Brain microvascular endothelial cell (primary cell): Measurements from ENCODE around the gene GRAMD1B.
"Not testable (repeated sequence)": the region's sequence is repeated elsewhere in the genome, so short reads cannot be mapped to it uniquely, and the experiment has no call there.

ENCODE experiments used
- DNase-seq: peaks from one replicate; pipeline ENCODE4 v3.0.0-alpha.2; 2020
- H3K27ac ChIP-seq: fragments of 250-450 bp; sonication (Bioruptor Pico); 2 replicates; pipeline ENCODE4 v1.5.1; 2020; ENCODE audit warnings: mild to moderate bottlenecking, moderate library complexity
- H3K27me3 ChIP-seq: fragments of 250-450 bp; sonication (Bioruptor Pico); replicated peaks from 2 replicates; pipeline ENCODE4 v1.5.1; 2020; ENCODE audit warnings: mild to moderate bottlenecking
- H3K36me3 ChIP-seq: fragments of 250-450 bp; sonication (Bioruptor Pico); replicated peaks from 2 replicates; pipeline ENCODE4 v1.5.1; 2020; ENCODE audit warnings: mild to moderate bottlenecking
- H3K4me3 ChIP-seq: 2 replicates; pipeline ENCODE4 v1.5.1; 2011; ENCODE audit warnings: low read depth, mild to moderate bottlenecking, control low read depth, low read length, moderate library complexity
- in situ Hi-C: cut with HindIII; loops from 2 replicates; pipeline ENCODE4 v1.10.0; 2017; ENCODE audit warnings: low sequenced_read_pairs, low pct_ligation_motif_present
- TF ChIP-seq, protein P1 (sequence below): IDR thresholded peaks from 2 replicates; pipeline ENCODE4 v1.5.1; 2011; ENCODE audit warnings: low read depth, mild to moderate bottlenecking, moderate library complexity, low read length, control low read depth, inconsistent platforms; ENCODE audit errors: missing control alignments

The GRAMD1B gene

DNA sequence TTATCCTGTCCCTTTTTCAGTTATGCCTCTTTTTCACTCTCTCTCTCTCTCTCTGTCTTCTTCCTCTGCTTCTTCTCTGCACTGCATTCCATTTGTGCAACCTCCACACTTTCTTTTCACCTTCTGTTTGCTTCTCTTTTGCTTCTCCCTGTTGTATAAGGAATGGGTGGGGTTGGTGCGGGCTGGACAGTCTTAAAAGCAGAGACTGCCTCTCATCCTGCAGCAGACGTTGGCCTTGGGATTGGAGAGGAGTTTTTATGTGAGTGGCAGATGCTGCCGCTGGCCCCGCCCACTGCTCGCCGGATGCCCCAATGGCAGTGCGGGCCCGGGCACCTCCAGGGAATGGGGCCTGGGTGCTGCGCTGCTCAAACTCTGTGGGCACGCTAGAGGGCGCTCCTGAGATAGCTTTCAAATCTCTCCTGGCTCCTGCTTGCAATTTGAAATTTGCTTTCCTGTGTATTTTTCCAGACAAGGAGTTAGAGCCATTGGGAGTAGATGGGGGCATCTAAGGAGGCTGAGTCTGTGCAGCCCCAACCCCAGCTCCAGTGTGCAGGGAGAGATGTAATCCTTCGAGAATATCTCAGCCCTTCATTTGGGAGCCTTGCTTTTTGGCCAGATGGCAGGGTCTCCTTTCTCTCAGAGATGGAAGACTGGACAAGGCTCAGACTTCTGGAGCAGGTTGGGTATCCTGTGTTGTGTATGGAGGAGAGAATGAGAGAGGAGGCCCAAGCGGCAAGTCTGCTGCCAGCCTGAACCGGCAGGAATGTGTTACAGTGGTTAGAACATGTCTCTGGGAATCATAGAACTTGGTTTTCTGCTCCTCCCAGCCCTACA lies 81.2 kb downstream of the GRAMD1B start:
- DNase-seq: peak; percentile 88
- TF ChIP-seq, protein P1, sequence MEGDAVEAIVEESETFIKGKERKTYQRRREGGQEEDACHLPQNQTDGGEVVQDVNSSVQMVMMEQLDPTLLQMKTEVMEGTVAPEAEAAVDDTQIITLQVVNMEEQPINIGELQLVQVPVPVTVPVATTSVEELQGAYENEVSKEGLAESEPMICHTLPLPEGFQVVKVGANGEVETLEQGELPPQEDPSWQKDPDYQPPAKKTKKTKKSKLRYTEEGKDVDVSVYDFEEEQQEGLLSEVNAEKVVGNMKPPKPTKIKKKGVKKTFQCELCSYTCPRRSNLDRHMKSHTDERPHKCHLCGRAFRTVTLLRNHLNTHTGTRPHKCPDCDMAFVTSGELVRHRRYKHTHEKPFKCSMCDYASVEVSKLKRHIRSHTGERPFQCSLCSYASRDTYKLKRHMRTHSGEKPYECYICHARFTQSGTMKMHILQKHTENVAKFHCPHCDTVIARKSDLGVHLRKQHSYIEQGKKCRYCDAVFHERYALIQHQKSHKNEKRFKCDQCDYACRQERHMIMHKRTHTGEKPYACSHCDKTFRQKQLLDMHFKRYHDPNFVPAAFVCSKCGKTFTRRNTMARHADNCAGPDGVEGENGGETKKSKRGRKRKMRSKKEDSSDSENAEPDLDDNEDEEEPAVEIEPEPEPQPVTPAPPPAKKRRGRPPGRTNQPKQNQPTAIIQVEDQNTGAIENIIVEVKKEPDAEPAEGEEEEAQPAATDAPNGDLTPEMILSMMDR: peak; percentile 92
- Histone ChIP-seq H3K27ac (no peak overlapping the region), H3K27me3 (no peaks in the 10 kb centered on the region), H3K4me3 (no peak overlapping the region), H3K36me3 (no peaks in the 10 kb centered on the region)
- in situ Hi-C loops: no loop called here

DNA sequence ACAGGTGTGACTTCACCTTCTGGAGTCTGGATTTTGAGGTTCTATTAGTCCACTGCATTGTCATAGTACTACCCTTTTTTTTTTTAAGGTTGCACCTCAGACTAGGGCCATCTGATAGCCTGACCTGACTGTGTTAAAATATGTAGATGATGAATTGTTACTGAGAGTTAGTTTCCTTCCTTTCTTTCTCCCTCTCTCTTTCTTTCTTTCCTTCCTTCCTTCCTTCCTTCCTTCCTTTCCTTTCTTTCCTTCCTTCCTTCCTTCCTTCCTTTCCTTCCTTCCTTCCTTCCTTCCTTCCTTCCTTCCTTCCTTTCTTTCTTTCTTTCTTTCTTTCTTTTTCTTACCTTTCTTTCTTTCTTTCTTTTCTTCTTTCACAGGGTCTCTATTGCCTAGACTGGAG lies 83.2 kb downstream of the GRAMD1B start:
- H3K4me3 ChIP-seq, DNase-seq, H3K36me3 ChIP-seq, H3K27ac ChIP-seq, H3K27me3 ChIP-seq, in situ Hi-C loops: not testable (repeated sequence)

DNA sequence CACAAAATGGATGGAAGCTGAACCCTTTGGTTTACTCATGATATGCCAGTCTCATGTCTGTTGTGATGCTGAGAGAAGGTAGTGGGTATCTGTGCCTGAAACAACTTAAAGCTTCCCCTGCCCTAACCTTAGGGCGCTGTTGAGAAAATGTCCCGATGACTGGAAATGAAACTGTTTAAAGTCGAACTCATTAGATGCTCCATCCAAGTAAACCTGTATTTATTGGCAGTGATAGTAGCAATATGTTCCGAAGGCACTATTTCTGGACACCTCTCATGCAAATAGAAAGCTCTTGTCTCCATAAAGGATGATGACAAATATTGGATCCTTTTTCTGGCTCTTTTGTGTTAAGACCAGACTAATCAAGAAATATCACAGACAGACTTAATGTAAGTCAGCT lies 86.2 kb downstream of the GRAMD1B start:
- in situ Hi-C loops: no loop called here
- Histone ChIP-seq H3K27ac (no peak overlapping the region), H3K36me3 (no peaks in the 10 kb centered on the region), H3K27me3 (no peaks in the 10 kb centered on the region), H3K4me3 (no peak overlapping the region)
- DNase-seq: no peak
- TF ChIP-seq, protein P1: no peak

DNA sequence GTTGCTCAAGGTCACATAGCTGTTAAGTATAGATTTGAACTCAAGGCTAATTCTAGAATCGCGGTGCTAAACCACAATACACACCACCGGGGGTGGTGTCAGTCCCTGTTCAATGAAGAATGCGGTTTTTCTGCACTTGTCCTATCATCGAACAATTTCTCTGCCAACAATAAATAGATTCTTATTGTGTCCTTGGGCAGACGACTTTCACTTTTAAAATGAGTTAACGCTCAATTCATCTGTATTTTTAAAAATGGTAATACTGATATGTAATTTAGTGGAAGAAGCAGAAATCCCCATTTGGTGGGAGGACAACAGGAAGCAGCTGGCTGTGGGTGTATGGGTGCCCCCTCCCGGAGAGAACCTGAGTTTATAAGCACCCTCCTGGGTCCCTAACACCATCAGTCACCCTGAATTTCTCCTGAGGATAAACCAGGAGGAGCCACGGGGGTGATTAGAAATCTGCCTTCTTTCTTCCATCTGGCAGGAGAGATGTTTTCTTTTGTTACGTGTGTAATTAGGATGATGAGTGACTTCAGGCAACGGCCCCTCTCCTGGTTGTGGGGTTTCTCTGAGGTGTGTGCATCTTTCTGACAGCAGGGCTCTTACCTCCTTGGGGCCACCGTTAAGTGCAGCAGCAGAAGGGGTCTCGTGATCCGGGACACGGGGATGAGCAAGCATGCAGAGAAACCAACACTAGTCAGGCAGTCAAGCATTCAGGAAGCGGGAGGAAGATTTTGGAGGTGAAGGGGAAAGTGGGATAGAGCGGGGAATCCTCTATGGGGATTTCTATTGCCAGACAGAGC lies 87.7 kb downstream of the GRAMD1B start:
- no peak overlapping the region for H3K4me3 ChIP-seq

DNA sequence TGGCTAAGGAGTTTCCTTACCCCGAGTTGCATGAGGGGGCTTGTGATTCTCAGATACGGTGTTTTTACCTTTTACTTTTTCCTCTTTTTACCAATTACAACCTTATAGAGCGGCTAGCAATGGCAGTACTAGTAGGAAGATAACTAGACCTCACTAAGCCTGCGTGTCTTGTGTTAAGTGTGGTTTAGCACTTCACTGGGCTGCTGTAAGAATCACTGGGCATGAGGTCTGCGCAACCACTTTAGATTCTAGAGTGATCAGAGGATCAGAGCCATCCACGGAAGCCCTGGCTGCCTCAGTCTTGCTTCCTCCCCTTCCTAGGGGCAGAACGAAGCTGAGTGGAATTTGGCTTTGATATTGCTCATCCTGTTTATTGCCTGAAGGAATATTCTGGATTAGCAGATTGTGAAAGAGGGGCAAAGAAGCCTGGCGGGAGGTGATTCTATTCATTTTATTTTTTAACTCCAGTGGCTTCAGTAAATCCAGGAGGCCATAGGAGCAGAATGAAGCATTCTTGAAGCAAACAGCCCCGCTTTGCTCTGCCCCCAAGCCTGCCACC lies 88.5 kb downstream of the GRAMD1B start:
- in situ Hi-C loops: no loop called here
- no peak for DNase-seq
- no peak overlapping the region for H3K27ac ChIP-seq
- H3K4me3 ChIP-seq: no peak overlapping the region
- TF ChIP-seq, protein P1: no peak
- H3K27me3 ChIP-seq: no peaks in the 10 kb centered on the region
- no peaks in the 10 kb centered on the region for H3K36me3 ChIP-seq

More for the DNA sequence above, 87.7 kb downstream of the GRAMD1B start:
- DNase-seq: no peak
- TF ChIP-seq, protein P1: no peak
- Histone ChIP-seq H3K36me3 (no peaks in the 10 kb centered on the region), H3K27me3 (no peaks in the 10 kb centered on the region), H3K27ac (no peak overlapping the region)
- in situ Hi-C loops: no loop called here
